RWPE2 (cell line): ENCODE results near the gene CCDC146.
"Not testable (repeated sequence)": the region's sequence is repeated elsewhere in the genome, so short reads cannot be mapped to it uniquely, and the experiment has no call there.

Experiments
- ATAC-seq: fragments of 200-7000 bp; cut with Tn5 transposase; 3 replicates; pipeline ENCODE4 v1.9.1; 2021; ENCODE audit warnings: low read depth
- DNase-seq: peaks from one replicate; pipeline ENCODE4 v3.0.0-alpha.2; 2020; ENCODE audit warnings: low spot score
- H3K27ac ChIP-seq: fragments of 450-650 bp; 2 replicates; pipeline ENCODE4 v1.5.1; 2017; ENCODE audit warnings: mild to moderate bottlenecking; ENCODE audit not compliant: poor library complexity, severe bottlenecking
- H3K27me3 ChIP-seq: fragments of 250-450 bp; sonication (Bioruptor Pico); 2 replicates; pipeline ENCODE4 v1.5.1; 2021; ENCODE audit warnings: mild to moderate bottlenecking, moderate library complexity; ENCODE audit not compliant: insufficient read depth, poor library complexity, severe bottlenecking
- H3K36me3 ChIP-seq: fragments of 250-450 bp; sonication (Bioruptor Pico); 2 replicates; pipeline ENCODE4 v1.5.1; 2020; ENCODE audit warnings: low read depth, mild to moderate bottlenecking, moderate library complexity
- H3K4me1 ChIP-seq: fragments of 250-450 bp; sonication (Bioruptor Pico); 2 replicates; pipeline ENCODE4 v1.5.1; 2021; ENCODE audit warnings: mild to moderate bottlenecking, moderate library complexity; ENCODE audit not compliant: insufficient read depth, poor library complexity, severe bottlenecking
- H3K4me3 ChIP-seq: fragments of 250-450 bp; sonication (Bioruptor Pico); 2 replicates; pipeline ENCODE4 v1.5.1; 2021; ENCODE audit warnings: mild to moderate bottlenecking, moderate library complexity; ENCODE audit not compliant: severe bottlenecking
- H3K9me3 ChIP-seq: fragments of 250-450 bp; sonication (Bioruptor Pico); 2 replicates; pipeline ENCODE4 v1.5.1; 2021; ENCODE audit warnings: mild to moderate bottlenecking, moderate library complexity; ENCODE audit not compliant: severe bottlenecking

CCDC146 gene, protein sequence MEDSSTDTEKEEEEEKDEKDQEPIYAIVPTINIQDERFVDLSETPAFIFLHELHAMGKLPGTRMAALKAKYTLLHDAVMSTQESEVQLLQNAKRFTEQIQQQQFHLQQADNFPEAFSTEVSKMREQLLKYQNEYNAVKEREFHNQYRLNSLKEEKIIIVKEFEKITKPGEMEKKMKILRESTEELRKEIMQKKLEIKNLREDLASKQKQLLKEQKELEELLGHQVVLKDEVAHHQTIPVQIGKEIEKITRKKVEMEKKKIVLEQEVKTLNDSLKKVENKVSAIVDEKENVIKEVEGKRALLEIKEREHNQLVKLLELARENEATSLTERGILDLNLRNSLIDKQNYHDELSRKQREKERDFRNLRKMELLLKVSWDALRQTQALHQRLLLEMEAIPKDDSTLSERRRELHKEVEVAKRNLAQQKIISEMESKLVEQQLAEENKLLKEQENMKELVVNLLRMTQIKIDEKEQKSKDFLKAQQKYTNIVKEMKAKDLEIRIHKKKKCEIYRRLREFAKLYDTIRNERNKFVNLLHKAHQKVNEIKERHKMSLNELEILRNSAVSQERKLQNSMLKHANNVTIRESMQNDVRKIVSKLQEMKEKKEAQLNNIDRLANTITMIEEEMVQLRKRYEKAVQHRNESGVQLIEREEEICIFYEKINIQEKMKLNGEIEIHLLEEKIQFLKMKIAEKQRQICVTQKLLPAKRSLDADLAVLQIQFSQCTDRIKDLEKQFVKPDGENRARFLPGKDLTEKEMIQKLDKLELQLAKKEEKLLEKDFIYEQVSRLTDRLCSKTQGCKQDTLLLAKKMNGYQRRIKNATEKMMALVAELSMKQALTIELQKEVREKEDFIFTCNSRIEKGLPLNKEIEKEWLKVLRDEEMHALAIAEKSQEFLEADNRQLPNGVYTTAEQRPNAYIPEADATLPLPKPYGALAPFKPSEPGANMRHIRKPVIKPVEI

DNA sequence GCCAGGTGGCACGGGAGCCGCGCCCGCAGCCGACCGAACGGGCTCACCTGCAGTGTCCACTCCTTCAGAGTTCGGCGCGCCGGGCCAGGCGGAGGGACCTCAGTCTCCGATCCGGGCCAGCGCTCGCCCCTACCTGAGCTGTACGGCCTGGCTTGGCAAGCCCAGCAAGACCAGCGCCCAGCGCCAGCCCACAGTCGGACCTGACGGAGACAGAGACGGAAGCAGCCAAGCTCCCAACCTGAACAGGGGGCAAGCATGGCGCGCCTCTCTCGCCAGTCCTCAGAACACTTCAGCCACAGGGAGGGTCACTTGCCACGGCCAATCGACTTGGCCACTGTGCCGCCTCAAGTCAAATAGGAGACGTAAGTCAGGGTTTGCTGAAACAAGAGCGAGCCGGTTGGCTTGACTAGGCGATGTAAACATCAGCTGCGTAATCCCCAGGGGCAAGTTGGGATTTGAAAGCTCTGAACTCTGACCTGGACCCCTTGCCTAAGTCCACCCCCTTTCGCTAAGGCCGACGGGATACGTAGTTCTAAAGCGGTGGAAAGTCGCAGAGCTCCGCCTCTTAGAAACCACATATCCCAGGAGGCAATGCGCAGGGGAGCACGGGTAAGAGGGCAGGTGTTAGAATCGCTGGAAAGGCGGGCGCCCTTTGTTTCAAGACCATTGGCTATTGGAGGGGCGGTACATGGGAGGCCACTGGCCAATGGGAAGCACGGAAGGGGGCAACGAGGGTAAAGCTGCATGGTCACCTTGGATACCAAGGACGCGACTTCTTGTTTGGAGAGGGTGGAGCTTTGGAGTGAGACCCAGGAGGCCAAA is at the start of gene CCDC146:
CCDC146 (plus strand) TSS at position 756 of the 822 bp plus-strand sequence. CDS start 45,054 bp downstream, outside the sequence.
- not testable (repeated sequence) for H3K36me3 ChIP-seq, H3K27ac ChIP-seq, H3K27me3 ChIP-seq, H3K9me3 ChIP-seq, H3K4me1 ChIP-seq
- ATAC-seq (peak; percentile 97), DNase-seq (peak; percentile 96)
- H3K4me3 ChIP-seq, result peak within 1 kb of the TSS; percentile 72

- DNase-seq, H3K9me3 ChIP-seq, H3K27ac ChIP-seq, ATAC-seq, H3K27me3 ChIP-seq, H3K36me3 ChIP-seq, H3K4me3 ChIP-seq, H3K4me1 ChIP-seq: not testable (repeated sequence)
Observed at GRCh38 chr7:77074786-77075396, 47.5 kb upstream of the CCDC146 start.

- DNase-seq, H3K4me1 ChIP-seq, ATAC-seq, H3K36me3 ChIP-seq, H3K27me3 ChIP-seq, H3K27ac ChIP-seq, H3K4me3 ChIP-seq, H3K9me3 ChIP-seq: not testable (repeated sequence)
Observed at GRCh38 chr7:77077060-77077459, 45.4 kb upstream of the CCDC146 start.

DNA sequence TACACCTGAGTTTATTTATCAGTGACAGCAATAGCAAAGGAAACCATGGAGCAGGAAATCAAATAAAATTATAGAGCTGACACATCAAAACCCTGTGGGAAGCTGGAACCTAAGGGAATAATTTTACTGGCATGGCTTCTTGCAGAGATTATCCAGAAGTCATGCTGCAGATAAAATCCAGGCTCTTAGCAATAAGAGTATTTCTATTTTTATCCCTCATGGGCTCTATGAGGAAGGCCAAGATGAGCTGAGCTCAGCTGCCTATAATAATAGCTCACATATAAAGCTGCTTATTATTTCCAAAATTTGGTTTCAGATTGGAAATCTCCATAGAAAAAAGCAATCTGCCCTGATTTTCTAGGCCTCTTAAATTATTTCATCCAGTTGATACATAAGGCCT is 43.3 kb upstream of the CCDC146 start:
- H3K36me3 ChIP-seq, H3K4me3 ChIP-seq, H3K27me3 ChIP-seq, H3K9me3 ChIP-seq, H3K27ac ChIP-seq, DNase-seq, H3K4me1 ChIP-seq, ATAC-seq: not testable (repeated sequence)

DNA sequence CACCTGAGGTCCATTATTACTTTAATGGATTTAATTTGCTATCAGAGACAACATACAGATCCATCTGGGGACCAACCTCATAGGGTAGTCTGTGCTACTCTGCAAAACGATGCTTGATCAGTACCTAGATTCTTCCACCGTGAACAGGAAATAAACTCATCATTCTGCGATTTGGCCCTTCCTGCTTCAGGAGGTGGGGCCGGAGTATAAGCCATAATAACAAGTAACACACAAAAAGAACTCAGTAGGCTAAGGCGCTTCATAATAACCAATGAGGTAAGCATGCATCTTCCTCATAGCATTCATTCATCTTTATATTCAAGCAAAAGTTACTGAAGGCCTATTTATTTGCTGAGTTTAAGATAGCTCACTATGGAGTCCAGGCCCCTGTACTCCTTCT is 42.8 kb upstream of the CCDC146 start:
- not testable (repeated sequence) for ATAC-seq, H3K4me3 ChIP-seq, H3K27ac ChIP-seq, H3K9me3 ChIP-seq, H3K36me3 ChIP-seq, H3K4me1 ChIP-seq, H3K27me3 ChIP-seq, DNase-seq

DNA sequence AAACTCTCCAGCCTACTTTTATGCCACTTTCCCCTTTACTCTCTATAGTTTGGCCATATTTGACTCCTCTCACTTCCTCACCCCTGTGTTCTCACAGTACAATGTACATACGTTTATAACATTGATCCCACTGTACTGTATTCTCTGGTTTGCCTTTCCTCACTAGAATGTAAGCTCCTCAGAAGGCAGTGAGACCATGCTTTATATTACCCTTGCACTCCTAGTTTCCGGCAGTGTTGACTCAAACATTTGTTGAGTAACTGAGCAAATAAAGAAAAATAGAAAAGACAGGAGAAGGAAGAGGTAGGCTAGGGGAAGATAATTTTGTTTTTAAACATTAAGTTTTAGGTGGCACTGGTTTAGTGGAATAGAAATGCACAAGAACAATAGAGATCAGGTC is 42.2 kb upstream of the CCDC146 start:
- H3K27me3 ChIP-seq, DNase-seq, H3K36me3 ChIP-seq, H3K9me3 ChIP-seq, ATAC-seq, H3K4me1 ChIP-seq, H3K27ac ChIP-seq, H3K4me3 ChIP-seq: not testable (repeated sequence)

DNA sequence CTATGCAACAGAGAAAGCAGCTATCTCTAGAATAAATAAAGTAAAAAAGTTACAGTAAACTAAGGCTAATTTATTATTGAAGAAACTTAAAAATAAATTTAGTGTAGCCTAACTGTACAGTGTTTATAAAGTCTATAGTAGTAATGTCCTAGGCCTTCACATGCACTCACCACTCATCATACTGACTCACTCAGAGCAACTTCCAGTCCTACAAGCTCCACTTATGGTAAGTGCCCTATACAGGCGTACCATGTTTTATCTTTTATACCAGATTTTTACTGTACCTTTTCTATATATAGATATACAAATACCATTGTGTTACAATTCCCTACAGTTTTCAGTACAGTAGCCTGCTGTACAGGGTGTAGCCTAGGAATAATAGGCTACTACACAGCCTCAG is 40.2 kb upstream of the CCDC146 start:
- not testable (repeated sequence) for ATAC-seq, DNase-seq

GRCh38 chr7:77092301-77092700 is 30.1 kb upstream of the CCDC146 start:
- ATAC-seq, H3K4me1 ChIP-seq, DNase-seq, H3K27me3 ChIP-seq, H3K4me3 ChIP-seq, H3K9me3 ChIP-seq, H3K27ac ChIP-seq, H3K36me3 ChIP-seq: not testable (repeated sequence)

More for the DNA sequence above, 40.2 kb upstream of the CCDC146 start:
- not testable (repeated sequence) for H3K27ac ChIP-seq, H3K36me3 ChIP-seq, H3K4me3 ChIP-seq, H3K4me1 ChIP-seq, H3K27me3 ChIP-seq, H3K9me3 ChIP-seq

- not testable (repeated sequence) for ATAC-seq, H3K36me3 ChIP-seq, H3K4me3 ChIP-seq, H3K27ac ChIP-seq, H3K9me3 ChIP-seq, H3K27me3 ChIP-seq, DNase-seq, H3K4me1 ChIP-seq
Observed at GRCh38 chr7:77100501-77100900, 21.9 kb upstream of the CCDC146 start.

GRCh38 chr7:77101187-77101586 is 21.2 kb upstream of the CCDC146 start:
- not testable (repeated sequence) for H3K9me3 ChIP-seq, H3K4me3 ChIP-seq, H3K4me1 ChIP-seq, H3K27me3 ChIP-seq, H3K36me3 ChIP-seq, ATAC-seq, H3K27ac ChIP-seq, DNase-seq
